HG03280 (cell line): ENCODE data around the gene SMIM24.
"Not testable (repeated sequence)": the region's sequence is repeated elsewhere in the genome, so short reads cannot be mapped to it uniquely, and the experiment has no call there.

ENCODE experiments used
- ATAC-seq: cut with Tn5 transposase; IDR thresholded peaks from one replicate; pipeline ENCODE4 v1.9.1; 2021; ENCODE audit warnings: mild to moderate bottlenecking, moderate library complexity; ENCODE audit not compliant: unreplicated experiment

The SMIM24 gene

GRCh38 chr19:3440082-3440481 lies 40.2 kb downstream of the SMIM24 start:
- no peak for ATAC-seq

- peak; percentile 89 for ATAC-seq
These were observed 45.4 kb downstream of the SMIM24 start for GRCh38 chr19:3434630-3435553.

- ATAC-seq: no peak
These were observed 46.4 kb downstream of the SMIM24 start for GRCh38 chr19:3433805-3434540.

- ATAC-seq: no peak
These were observed 47.0 kb downstream of the SMIM24 start for GRCh38 chr19:3433313-3433712.

GRCh38 chr19:3431760-3432397 lies 48.4 kb downstream of the SMIM24 start:
- no peak for ATAC-seq

GRCh38 chr19:3430366-3430680 lies 50.0 kb downstream of the SMIM24 start:
- ATAC-seq: not testable (repeated sequence)

- no peak for ATAC-seq
These were observed 53.9 kb downstream of the SMIM24 start for GRCh38 chr19:3426433-3426832.
